LNCAP (cell line): ENCODE data around the gene ENTPD2.

Source experiments
- TF ChIP-seq, protein P1 (sequence below): fragments of 450-650 bp; IDR thresholded peaks from 2 replicates; pipeline ENCODE4 v1.5.1; 2017; ENCODE audit warnings: mild to moderate bottlenecking

ENTPD2 gene

DNA sequence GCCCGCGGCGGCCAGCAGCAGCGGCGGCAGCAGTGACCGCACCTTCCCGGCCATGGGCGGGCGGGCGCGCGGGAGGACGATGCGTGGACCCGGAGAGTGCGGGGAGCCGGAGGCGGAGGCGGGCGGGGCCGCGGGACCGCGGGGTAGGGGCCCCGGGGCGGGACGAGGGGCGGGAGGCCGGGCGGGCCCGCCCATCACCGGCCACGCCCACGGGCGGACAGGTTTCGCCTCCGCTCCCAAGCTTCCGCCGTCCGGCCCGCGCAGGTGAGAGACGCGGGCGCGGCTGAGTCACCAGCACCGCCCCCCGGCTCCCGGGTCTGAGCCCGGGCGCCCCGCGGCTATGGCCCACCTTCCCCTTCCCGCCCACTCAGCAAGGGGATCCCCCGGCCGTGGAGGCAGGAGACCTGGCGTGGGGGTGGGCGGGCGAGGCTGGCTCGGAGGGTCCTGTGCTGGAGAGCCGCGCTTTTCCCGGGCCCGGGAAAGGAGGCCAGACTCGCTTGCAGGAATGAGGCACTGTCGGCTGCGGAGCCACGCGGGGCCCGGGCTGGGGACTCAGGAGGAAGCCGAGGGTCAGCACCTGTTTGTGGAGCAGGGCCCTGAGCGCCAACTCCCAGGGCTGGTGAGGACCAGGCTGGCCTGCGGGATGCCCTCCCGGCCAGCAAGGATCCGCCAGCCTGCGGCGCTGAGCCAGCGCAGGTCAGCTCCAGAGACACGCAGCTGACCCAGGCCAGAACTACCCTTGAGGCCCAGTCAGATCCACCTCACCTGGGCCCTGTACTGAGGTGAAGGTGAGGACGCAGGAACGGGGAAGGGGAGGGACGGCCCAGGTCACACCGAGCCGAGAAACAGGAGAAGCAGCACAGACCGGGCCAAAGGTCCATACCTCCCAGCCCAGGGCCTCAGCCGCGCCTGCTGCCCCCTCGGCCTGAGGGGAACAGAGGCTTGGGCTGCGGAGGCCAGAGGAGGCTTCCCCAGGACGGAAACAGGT is at the start of gene ENTPD2:
Gene ENTPD2, minus strand, starts transcription at position 118 of the 988 bp plus-strand sequence. Its CDS starts 64 bp downstream, at position 54.
- TF ChIP-seq, protein P1, sequence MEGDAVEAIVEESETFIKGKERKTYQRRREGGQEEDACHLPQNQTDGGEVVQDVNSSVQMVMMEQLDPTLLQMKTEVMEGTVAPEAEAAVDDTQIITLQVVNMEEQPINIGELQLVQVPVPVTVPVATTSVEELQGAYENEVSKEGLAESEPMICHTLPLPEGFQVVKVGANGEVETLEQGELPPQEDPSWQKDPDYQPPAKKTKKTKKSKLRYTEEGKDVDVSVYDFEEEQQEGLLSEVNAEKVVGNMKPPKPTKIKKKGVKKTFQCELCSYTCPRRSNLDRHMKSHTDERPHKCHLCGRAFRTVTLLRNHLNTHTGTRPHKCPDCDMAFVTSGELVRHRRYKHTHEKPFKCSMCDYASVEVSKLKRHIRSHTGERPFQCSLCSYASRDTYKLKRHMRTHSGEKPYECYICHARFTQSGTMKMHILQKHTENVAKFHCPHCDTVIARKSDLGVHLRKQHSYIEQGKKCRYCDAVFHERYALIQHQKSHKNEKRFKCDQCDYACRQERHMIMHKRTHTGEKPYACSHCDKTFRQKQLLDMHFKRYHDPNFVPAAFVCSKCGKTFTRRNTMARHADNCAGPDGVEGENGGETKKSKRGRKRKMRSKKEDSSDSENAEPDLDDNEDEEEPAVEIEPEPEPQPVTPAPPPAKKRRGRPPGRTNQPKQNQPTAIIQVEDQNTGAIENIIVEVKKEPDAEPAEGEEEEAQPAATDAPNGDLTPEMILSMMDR, result no peak

- TF ChIP-seq, protein P1, result no peak
Measured at GRCh38 chr9:137103206-137103999, 49.5 kb upstream of the ENTPD2 start.

- TF ChIP-seq, protein P1, result no peak
Measured at GRCh38 chr9:137099231-137099630, 45.4 kb upstream of the ENTPD2 start.

- TF ChIP-seq, protein P1, result no peak
Measured at GRCh38 chr9:137097761-137098462, 44.1 kb upstream of the ENTPD2 start.

GRCh38 chr9:137096785-137097546 is 43.1 kb upstream of the ENTPD2 start:
- TF ChIP-seq, protein P1, result no peak

- TF ChIP-seq, protein P1, result no peak
Measured at GRCh38 chr9:137095664-137096517, 42.0 kb upstream of the ENTPD2 start.
